K562 (cell line): ENCODE results near the gene CAMSAP3. TPM values are rescaled to one million over a fixed set of nuclear protein-coding genes. Genes with fewer than 3 reads are reported as not detected.

ENCODE experiments used
- ATAC-seq: fragments of 200-7000 bp; cut with Tn5 transposase; 3 replicates; pipeline ENCODE4 v1.9.1; 2020; ENCODE audit warnings: moderate library complexity
- Bru-seq: library from RNA; stranded (reverse); fragments of 400-500 nt; gene quantifications from one replicate; lab custom pipeline; 2021; lab: Mats Ljungman, UMichigan
- BruChase-seq, 2 experiments: library from RNA; stranded (reverse); fragments of 400-500 nt; gene quantifications; one replicate each; lab custom pipeline; 2021; lab: Mats Ljungman, UMichigan
- BruUV-seq: library from RNA; stranded (reverse); fragments of 400-500 nt; replicated peaks from 2 replicates; lab custom pipeline; 2021; lab: Mats Ljungman, UMichigan
- CTCF ChIA-PET: fragments of 300-600 bp; formaldehyde crosslinking; extraction: SDS; loops from one replicate; lab custom pipeline; 2021; ENCODE audit warnings: low intra/inter-chr PET ratio; lab: Yijun Ruan, JAX
- POLR2A ChIA-PET: fragments of 300-600, 350-650 bp; sonication (Branson Sonifier 250); formaldehyde crosslinking; extraction: SDS; loops from one replicate; lab custom pipeline; 2021; ENCODE audit warnings: antibody characterized with exemption, inconsistent platforms; lab: Yijun Ruan, JAX
- DNase-seq, 4 experiments: peaks; one replicate each; pipeline versions ENCODE4 v3.0.0 to v3.0.0-alpha.2; 2011 to 2018; ENCODE audit warnings: low spot score in 3 of 4, mixed read lengths in 3 of 4; ENCODE audit errors: extremely low read depth in 1 of 4
- FAIRE-seq: peaks from 2 replicates; lab custom pipeline; 2011; peaks lifted over from hg19 to GRCh38; lab: Jason Lieb, UNC
- H2AFZ ChIP-seq: 2 replicates; pipeline ENCODE4 v1.6.0; 2011; ENCODE audit warnings: low read depth, low read length, control low read depth, inconsistent platforms
- H3K27ac ChIP-seq: fragments of 200-600 bp; 3 replicates; pipeline ENCODE4 v1.8.0; 2011; ENCODE audit warnings: low read depth, mild to moderate bottlenecking, control low read depth, inconsistent platforms, low read length, moderate library complexity, mixed read lengths; ENCODE audit errors: extremely low read depth
- H3K27me3 ChIP-seq, 2 experiments: fragments of 300-600 bp in 1 of 2; 2 replicates in 1 of 2; 3 replicates in 1 of 2; pipeline versions ENCODE4 v1.6.0 to v1.8.0; 2011; ENCODE audit warnings: inconsistent platforms in 2 of 2, low read length in 2 of 2, mild to moderate bottlenecking in 1 of 2, mixed read lengths in 1 of 2, moderate library complexity in 1 of 2; ENCODE audit not compliant: control insufficient read depth in 2 of 2, insufficient read depth in 2 of 2
- H3K36me3 ChIP-seq: fragments of 300-600 bp; 3 replicates; pipeline ENCODE4 v1.8.0; 2011; ENCODE audit warnings: mild to moderate bottlenecking, low read length, inconsistent platforms; ENCODE audit not compliant: control insufficient read depth, insufficient read depth
- H3K4me1 ChIP-seq, 2 experiments: fragments of 200-600 bp in 1 of 2; replicated peaks in 1 of 2; 2 replicates in 1 of 2; 3 replicates in 1 of 2; pipeline versions ENCODE4 v1.5.1 to v1.8.0; 2011; ENCODE audit warnings: inconsistent platforms in 2 of 2, low read length in 2 of 2, mild to moderate bottlenecking in 1 of 2, mixed read lengths in 1 of 2, moderate library complexity in 1 of 2; ENCODE audit not compliant: control insufficient read depth in 2 of 2, insufficient read depth in 2 of 2
- H3K4me2 ChIP-seq: 2 replicates; pipeline ENCODE4 v1.6.1; 2011; ENCODE audit warnings: low read length, control low read depth, inconsistent platforms, mixed read lengths; ENCODE audit not compliant: insufficient read depth
- H3K4me3 ChIP-seq: fragments of 200-600 bp; sonication (generic), shearing (Covaris generic); 2 replicates; pipeline ENCODE4 v1.5.1; 2016; ENCODE audit warnings: control low read depth, inconsistent platforms
- H3K79me2 ChIP-seq: fragments of 200-600 bp; 3 replicates; pipeline ENCODE4 v1.8.0; 2011; ENCODE audit warnings: low read length, inconsistent platforms; ENCODE audit not compliant: control insufficient read depth, insufficient read depth
- H3K9ac ChIP-seq, 2 experiments: 2 replicates each; pipeline versions ENCODE4 v1.6.0 to v1.6.1; 2011; ENCODE audit warnings: low read depth in 2 of 2, low read length in 2 of 2, control low read depth in 1 of 2, inconsistent platforms in 1 of 2, mild to moderate bottlenecking in 1 of 2, mixed read lengths in 1 of 2; ENCODE audit not compliant: insufficient read depth in 1 of 2
- H3K9me1 ChIP-seq: one replicate; pipeline ENCODE4 v1.6.0; 2011; ENCODE audit warnings: inconsistent platforms, mild to moderate bottlenecking, low read length, moderate library complexity; ENCODE audit not compliant: control insufficient read depth, insufficient read depth
- H3K9me3 ChIP-seq: replicated peaks from 2 replicates; pipeline ENCODE4 v1.5.1; 2011; ENCODE audit warnings: low read depth, low read length, inconsistent platforms; ENCODE audit not compliant: control insufficient read depth, insufficient read depth
- H4K20me1 ChIP-seq: replicated peaks from 2 replicates; pipeline ENCODE4 v1.6.1; 2011; ENCODE audit warnings: low read length, inconsistent platforms, mixed read lengths; ENCODE audit not compliant: control insufficient read depth, insufficient read depth
- BCOR ChIP-seq: fragments of 450-650 bp; IDR thresholded peaks from 2 replicates; pipeline ENCODE4 v1.6.1; 2016
- CEBPB ChIP-seq: fragments of 450-650 bp; IDR thresholded peaks from 2 replicates; pipeline ENCODE4 v1.6.1; 2016; ENCODE audit warnings: missing genetic modification characterization, missing compliant biosample characterization
- CTBP1 ChIP-seq: fragments of 450-650 bp; IDR thresholded peaks from 2 replicates; pipeline ENCODE4 v1.6.1; 2016; ENCODE audit warnings: borderline replicate concordance
- EP400 ChIP-seq: fragments of 450-650 bp; IDR thresholded peaks from 2 replicates; pipeline ENCODE4 v1.6.1; 2017; ENCODE audit warnings: antibody characterized with exemption, mild to moderate bottlenecking, moderate library complexity
- FUS ChIP-seq: fragments of 200-400 bp; formaldehyde crosslinking; optimal IDR thresholded peaks from 2 replicates; pipeline ENCODE3; 2017; ENCODE audit warnings: low read depth, low read length
- GTF2A2 ChIP-seq: IDR thresholded peaks from 2 replicates; pipeline ENCODE4 v1.6.1; 2016; ENCODE audit warnings: mild to moderate bottlenecking, missing genetic modification characterization, missing compliant biosample characterization
- MED1 ChIP-seq: sonication (generic); formaldehyde crosslinking; IDR thresholded peaks from 2 replicates; pipeline ENCODE4 v1.8.1; 2023; ENCODE audit warnings: missing genetic modification reagents, borderline replicate concordance
- MYC ChIP-seq, 2 experiments: fragments of 250-450 bp in 1 of 2; sonication (Bioruptor Pico) in 1 of 2; IDR thresholded peaks; 2 replicates each; pipeline versions ENCODE4 v1.5.1 to v1.6.1; 2012 to 2021; ENCODE audit warnings: low read depth in 2 of 2, borderline replicate concordance in 1 of 2, improper control_type of control experiment in 1 of 2, low read length in 1 of 2, mild to moderate bottlenecking in 1 of 2, moderate library complexity in 1 of 2
- NEUROD1 ChIP-seq: fragments of 150-350 bp; IDR thresholded peaks from 2 replicates; pipeline ENCODE4 v1.6.1; 2014; ENCODE audit warnings: borderline replicate concordance, low read length, low read depth; ENCODE audit not compliant: partially characterized antibody
- NRF1 ChIP-seq, 2 experiments: fragments of 450-650 bp; IDR thresholded peaks in 1 of 2; conservative IDR thresholded peaks in 1 of 2; 2 replicates each; pipeline ENCODE4 v1.6.1; 2014; ENCODE audit warnings: mild to moderate bottlenecking in 2 of 2
- NUFIP1 ChIP-seq: fragments of 450-650 bp; IDR thresholded peaks from 2 replicates; pipeline ENCODE4 v1.6.1; 2018; ENCODE audit not compliant: partially characterized antibody
- POLR2B ChIP-seq: fragments of 450-650 bp; IDR thresholded peaks from 2 replicates; pipeline ENCODE4 v1.6.1; 2018; ENCODE audit warnings: low read depth; ENCODE audit not compliant: partially characterized antibody
- PRPF4 ChIP-seq: fragments of 200-400 bp; formaldehyde crosslinking; IDR thresholded peaks from one replicate; pipeline ENCODE4 v1.6.1; 2017; ENCODE audit warnings: low read length, low read depth, mild to moderate bottlenecking; ENCODE audit not compliant: insufficient read depth, poor library complexity, severe bottlenecking
- SIRT6 ChIP-seq: IDR thresholded peaks from one replicate; pipeline ENCODE4 v1.6.1; 2012; ENCODE audit warnings: low read depth, mild to moderate bottlenecking, control low read depth, inconsistent platforms, low read length, moderate library complexity
- SMAD4 ChIP-seq: fragments of 250-450 bp; sonication (Bioruptor Pico); conservative IDR thresholded peaks from 2 replicates; pipeline ENCODE4 v1.8.0; 2021; ENCODE audit warnings: inconsistent platforms, mild to moderate bottlenecking, moderate library complexity
- TFAM ChIP-seq: fragments of 250-450 bp; sonication (Bioruptor Pico); conservative IDR thresholded peaks from 2 replicates; pipeline ENCODE4 v1.5.0; 2021; ENCODE audit warnings: mild to moderate bottlenecking, moderate library complexity
- ZKSCAN1 ChIP-seq: fragments of 150-350 bp; IDR thresholded peaks from 2 replicates; pipeline ENCODE4 v1.6.1; 2016; ENCODE audit warnings: low read depth, low read length
- ZNF217 ChIP-seq: sonication (generic); formaldehyde crosslinking; IDR thresholded peaks from 2 replicates; pipeline ENCODE4 v1.8.0; 2022; ENCODE audit warnings: mild to moderate bottlenecking, missing genetic modification reagents
- ZNF644 ChIP-seq: fragments of 200-800 bp; sonication (Bioruptor generic); IDR thresholded peaks from 2 replicates; pipeline ENCODE4 v1.6.1; 2016; ENCODE audit warnings: low read depth, missing genetic modification characterization, missing compliant biosample characterization
- WGBS: fragments of 100-300 bp; shearing (Covaris generic); methylation state at CpG from one replicate; pipeline ENCODE4 v1.1.6; 2016; ENCODE audit warnings: low coverage, mixed read lengths; ENCODE audit not compliant: insufficient coverage; ENCODE audit errors: missing lambda C conversion rate; 5-methylcytosine and 5-hydroxymethylcytosine counted together
- in situ Hi-C: fragments of 300-500 bp; cut with MboI; formaldehyde crosslinking; loops from 4 replicates; pipeline ENCODE4 v1.15.0; 2018; ENCODE audit warnings: inconsistent platforms, mixed read lengths
- intact Hi-C: fragments of 100-400 bp; cut with micrococcal nuclease; formaldehyde crosslinking; loops from 2 replicates; pipeline ENCODE4 v1.14.2; 2022
- long read RNA-seq, 3 experiments: library from polyadenylated mRNA in 2 of 3; library from RNA in 1 of 3; unstranded in 2 of 3; stranded (forward) in 1 of 3; transcript quantifications; one replicate each; pipeline ENCODE4 v2.0.0, GENCODE V29; 2019 to 2022
- polyA minus RNA-seq, 3 experiments: library from RNA; depleted of rRNA, polyadenylated mRNA; stranded (reverse); fragments of >200 nt; gene quantifications; 2 replicates each; pipeline ENCODE4 v1.2.3, GENCODE V29; 2011
- polyA plus RNA-seq, 8 experiments: library from polyadenylated mRNA; depleted of rRNA in 4 of 8; stranded (reverse) in 5 of 8; unstranded in 3 of 8; fragments of >200 nt; fragmentation: Nextera tagmentation in 2 of 8; fragmentation: Illumina TruSeq in 1 of 8; extraction: Ambion mirVana in 2 of 8; extraction: Trizol in 1 of 8; gene quantifications; 2 replicates each; pipeline versions ENCODE4 v1.2.1 to v1.2.3, GENCODE V29; 2011 to 2014; ENCODE audit warnings: inconsistent platforms in 1 of 8, missing spikeins in 1 of 8
- total RNA-seq, 7 experiments: library from RNA; depleted of rRNA in 6 of 7; stranded (reverse); fragments of >200 nt in 6 of 7; fragmentation: Illumina TruSeq in 2 of 7; extraction: Trizol in 2 of 7; gene quantifications; 2 replicates each; pipeline versions ENCODE4 v1.2.1 to v1.2.3, GENCODE V29; 2011 to 2021; ENCODE audit warnings: low replicate concordance in 1 of 7

The CAMSAP3 gene
- 0.56 and 3.9 TPM in 2 replicates for total RNA-seq (2011; cell fraction: chromatin; rRNA removed; ENCODE audit: low replicate concordance)
- 0.92 and 3.5 TPM in 2 replicates for total RNA-seq (2011; cell fraction: nucleolus; rRNA removed)
- 0.99 and 1.2 TPM in 2 replicates for total RNA-seq (2011; cell fraction: nucleoplasm; rRNA removed)
- total RNA-seq (2014; rRNA removed) (0.18 and 0.24 TPM in 2 replicates), total RNA-seq (2014; rRNA removed; fragmentation: Illumina TruSeq; extraction: Trizol) (0.25 TPM in 1 of 2 replicates, not detected in the other), total RNA-seq (2015; rRNA removed; fragmentation: Illumina TruSeq; extraction: Trizol) (0.07 and 0.23 TPM in 2 replicates), total RNA-seq (2021) (0.67 and 0.89 TPM in 2 replicates), polyA plus RNA-seq (2011; rRNA removed) (0.25 and 0.64 TPM in 2 replicates), polyA plus RNA-seq (2014; fragmentation: Illumina TruSeq; extraction: Trizol) (0.30 TPM in 2 replicates), polyA plus RNA-seq (2014; fragmentation: Nextera tagmentation; extraction: Ambion mirVana) (under 1 TPM in 1 of 2 experiments, not detected in 1; 0.01 TPM), polyA plus RNA-seq (2014; rRNA removed) (0.17 and 0.18 TPM in 2 replicates), polyA minus RNA-seq (2011; rRNA and poly(A)+ RNA removed) (0.06 and 0.07 TPM in 2 replicates), Bru-seq, nascent RNA (percentile 25 among the genes with signal in this experiment), BruChase-seq, experiment 1, labeled RNA remaining after a 2-hour chase (percentile 21 among the genes with signal in this experiment), BruChase-seq, experiment 2, labeled RNA remaining after a 6-hour chase (percentile 24 among the genes with signal in this experiment)
- polyA plus RNA-seq (2011; cell fraction: cytosol; rRNA removed): 0.40 and 0.49 TPM in 2 replicates
- polyA plus RNA-seq (2011; cell fraction: nucleus; rRNA removed): 2.3 and 2.5 TPM in 2 replicates
- 0.65 and 2.6 TPM in 2 replicates for polyA plus RNA-seq (2012)
- polyA minus RNA-seq (2011; cell fraction: cytosol; rRNA and poly(A)+ RNA removed): 0.38 and 1.0 TPM in 2 replicates
- 0.54 and 1.8 TPM in 2 replicates for polyA minus RNA-seq (2011; cell fraction: nucleus; rRNA and poly(A)+ RNA removed)
- long read RNA-seq, experiment 1, partial matches to known transcripts: 3 of 4 reads
- long read RNA-seq, experiment 1, other reads (novel, unspliced or antisense): 1 of 4 reads
- long read RNA-seq, experiment 2, partial matches to known transcripts: 1 of 1 reads
- long read RNA-seq, experiment 2, other reads (novel, unspliced or antisense): 0 of 1 reads
- long read RNA-seq, experiment 3: 0 reads

- in situ Hi-C loops: no loop called here
- Histone ChIP-seq H3K79me2 (no peaks in the 10 kb centered on the region), H2AFZ (no peak within 1 kb of the TSS), H3K4me3 (peak within 1 kb of the TSS; percentile 30), H3K9ac (no peak within 1 kb of the TSS), H3K27ac (no peak within 1 kb of the TSS), H3K9me1 (no peaks in the 10 kb centered on the region), H3K4me1 (peaks cover 0 to 18% of the 10 kb centered on the region in 2 experiments; a peak in 2 of 5 replicates), H3K27me3 (peaks cover 21 to 42% of the 10 kb centered on the region in 2 experiments; a peak in 4 of 5 replicates), H3K4me2 (0 out of 2 replicates have a peak within 1 kb of the TSS, but pooled peaks have one; percentile 38), H3K9me3 (0 out of 2 replicates have a peak, but pooled peaks cover 1% of the 10 kb centered on the region), H4K20me1 (0 out of 2 replicates have a peak, but pooled peaks cover 5% of the 10 kb centered on the region), H3K36me3 (no peaks in the 10 kb centered on the region)
- peak; percentile 92 for ATAC-seq
- WGBS: 1% methylated on average over 32 of the region's 78 CpGs
- no peak for FAIRE-seq
- ChIA-PET CTCF (no interaction called here), POLR2A (interaction anchor here (0.6 to 1.0 kb wide), 2 partner anchors 10 to 19 kb away, joined by 3 read pairs; no protein-coding TSS in a partner anchor)
- DNase-seq: peak; percentile 54 to 92 (median 73)
- intact Hi-C loops: no loop called here
- no TSS peak for BruUV-seq
- no peak for TF ChIP-seq TFAM (CRISPR knock-in tag)
- TF ChIP-seq MYC (IDR thresholded peaks at IDR 0.05; ENCODE audit: low read depth, low read length): no peak
- no peak for TF ChIP-seq MYC (CRISPR knock-in tag; IDR thresholded peaks at IDR 0.05; ENCODE audit: borderline replicate concordance, low read depth)
- no peak for TF ChIP-seq PRPF4
- no peak for TF ChIP-seq CEBPB (tag)
- TF ChIP-seq SIRT6: no peak
- TF ChIP-seq MED1 (CRISPR knock-in tag): no peak
- no peak for TF ChIP-seq EP400
- no peak for TF ChIP-seq NUFIP1
- TF ChIP-seq NRF1 (conservative IDR thresholded peaks at IDR 0.05 in 1 of 2, IDR thresholded peaks at IDR 0.05 in 1 of 2): peak; percentile 67 to 73
- no peak for TF ChIP-seq ZKSCAN1
- peak; percentile 38 for TF ChIP-seq SMAD4 (CRISPR knock-in tag)
- TF ChIP-seq NEUROD1: no peak
- TF ChIP-seq BCOR: no peak
- TF ChIP-seq ZNF644: no peak
- no peak for TF ChIP-seq FUS
- no peak for TF ChIP-seq GTF2A2 (tag)
- TF ChIP-seq CTBP1: peak; percentile 37; the same call in 1 of the 2 replicates
- no peak for TF ChIP-seq POLR2B
- TF ChIP-seq ZNF217: no peak
These were observed at the start of gene CAMSAP3 for GRCh38 chr19:7595466-7596133. TSS of gene CAMSAP3 (plus strand) at chr19:7595863. CDS start at chr19:7596003, 140 bp downstream.
